Neural progenitor cell (in vitro differentiated cells): ENCODE measurements around the gene SSC4D. TPM values are rescaled to one million over a fixed set of nuclear protein-coding genes. Genes with fewer than 3 reads are reported as not detected.

Source experiments
- DNase-seq: peaks from one replicate; pipeline ENCODE4 v3.0.0-alpha.2; 2016; ENCODE audit warnings: low spot score
- H2AFZ ChIP-seq: fragments of 200-600 bp; sonication (generic); replicated peaks from 2 replicates; pipeline ENCODE4 v1.6.1; 2016; ENCODE audit warnings: antibody characterized with exemption
- H3F3A ChIP-seq: fragments of 200-600 bp; sonication (generic); 2 replicates; pipeline ENCODE4 v1.6.1; 2016; ENCODE audit warnings: antibody characterized with exemption, low read depth
- H3K27ac ChIP-seq: fragments of 200-600 bp; sonication (generic); 2 replicates; pipeline ENCODE4 v1.5.1; 2016; ENCODE audit warnings: mild to moderate bottlenecking
- H3K27me3 ChIP-seq: fragments of 200-600 bp; sonication (generic); 2 replicates; pipeline ENCODE4 v1.6.1; 2016; ENCODE audit warnings: mild to moderate bottlenecking, moderate library complexity
- H3K36me3 ChIP-seq: fragments of 200-600 bp; sonication (generic); 2 replicates; pipeline ENCODE4 v1.5.1; 2016
- H3K4me1 ChIP-seq: fragments of 200-600 bp; sonication (generic); 2 replicates; pipeline ENCODE4 v1.6.1; 2016; ENCODE audit warnings: mixed run types
- H3K4me2 ChIP-seq: fragments of 200-600 bp; sonication (generic); 2 replicates; pipeline ENCODE4 v1.6.1; 2016
- H3K4me3 ChIP-seq: fragments of 200-600 bp; sonication (generic); 2 replicates; pipeline ENCODE4 v1.5.1; 2016
- H3K79me2 ChIP-seq: fragments of 200-600 bp; sonication (generic); 2 replicates; pipeline ENCODE4 v1.6.1; 2016; ENCODE audit warnings: low read depth
- H3K9ac ChIP-seq: fragments of 200-600 bp; sonication (generic); 2 replicates; pipeline ENCODE4 v1.6.1; 2016
- H3K9me3 ChIP-seq: fragments of 200-600 bp; sonication (generic); 2 replicates; pipeline ENCODE4 v1.5.1; 2016; ENCODE audit warnings: low read depth
- H4K20me1 ChIP-seq: fragments of 200-600 bp; sonication (generic); 2 replicates; pipeline ENCODE4 v1.6.1; 2016; ENCODE audit warnings: low read depth
- H3K27ac Mint-ChIP-seq: 3 replicates; pipeline ENCODE4 v1.8.0; 2021; ENCODE audit warnings: mixed read lengths
- H3K27me3 Mint-ChIP-seq: 2 replicates; pipeline ENCODE4 v1.8.0; 2022; ENCODE audit warnings: low read depth, mild to moderate bottlenecking, inconsistent platforms, moderate library complexity, mixed read lengths; ENCODE audit not compliant: insufficient read depth
- H3K36me3 Mint-ChIP-seq: 3 replicates; pipeline ENCODE4 v1.8.0; 2021; ENCODE audit warnings: mixed read lengths
- H3K4me1 Mint-ChIP-seq: 3 replicates; pipeline ENCODE4 v1.8.0; 2021; ENCODE audit warnings: mixed read lengths
- H3K4me3 Mint-ChIP-seq: 3 replicates; pipeline ENCODE4 v1.8.0; 2021; ENCODE audit warnings: mild to moderate bottlenecking, moderate library complexity, mixed read lengths
- H3K9me3 Mint-ChIP-seq: 3 replicates; pipeline ENCODE4 v1.8.0; 2020; ENCODE audit warnings: mixed read lengths
- EZH2 ChIP-seq: fragments of 200-600 bp; sonication (generic); IDR thresholded peaks from 2 replicates; pipeline ENCODE4 v1.6.1; 2017; ENCODE audit warnings: antibody characterized with exemption, mild to moderate bottlenecking, moderate library complexity
- EZH2phosphoT487 ChIP-seq: fragments of 200-600 bp; sonication (generic); IDR thresholded peaks from 2 replicates; pipeline ENCODE4 v1.6.1; 2017; ENCODE audit warnings: antibody characterized with exemption
- total RNA-seq: library from RNA; depleted of rRNA; stranded (reverse); fragments of >200 nt; gene quantifications from 2 replicates; pipeline ENCODE4 v1.2.3, GENCODE V29; 2015; ENCODE audit warnings: low replicate concordance
- TF ChIP-seq, protein P1 (sequence below): fragments of 200-600 bp; sonication (generic); IDR thresholded peaks from 2 replicates; pipeline ENCODE4 v1.5.1; 2017; ENCODE audit warnings: antibody characterized with exemption, mild to moderate bottlenecking

Gene SSC4D
- total RNA-seq, 1 donor from 2014 or later, result 0.43 TPM

DNA sequence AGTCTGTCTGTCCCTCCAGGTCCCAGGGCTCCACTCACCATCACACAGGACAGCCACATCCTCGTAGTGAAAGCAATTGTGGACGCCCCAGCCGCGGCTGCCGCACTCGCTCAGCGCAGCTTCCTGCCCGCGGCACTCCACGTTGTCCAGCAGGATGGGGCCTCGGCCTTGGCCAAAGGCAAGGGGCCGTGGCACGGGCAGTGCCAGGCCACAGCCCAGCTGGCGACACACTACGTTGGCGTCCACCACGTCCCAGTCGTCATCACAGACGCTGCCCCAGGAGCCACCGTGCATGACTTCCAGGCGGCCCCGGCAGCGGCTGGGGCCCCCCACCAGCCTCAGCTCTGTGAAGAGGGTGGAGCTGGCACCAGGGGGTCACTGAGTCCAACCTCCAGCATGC lies 9.2 kb downstream of the SSC4D start:
- Mint-ChIP-seq H3K4me3 (no peak overlapping the region), H3K36me3 (no peaks in the 10 kb centered on the region), H3K27me3 (peaks cover 7% of the 10 kb centered on the region), H3K27ac (no peak overlapping the region), H3K4me1 (peaks cover 22% of the 10 kb centered on the region), H3K9me3 (no peaks in the 10 kb centered on the region)
- H3K9ac ChIP-seq, result no peak overlapping the region
- H3K4me3 ChIP-seq, result no peak overlapping the region
- H3K9me3 ChIP-seq, result no peaks in the 10 kb centered on the region
- no peaks in the 10 kb centered on the region for H3K36me3 ChIP-seq
- peaks cover 6% of the 10 kb centered on the region for H3K4me1 ChIP-seq
- no peak overlapping the region for H3K27ac ChIP-seq
- no peaks in the 10 kb centered on the region for H3K79me2 ChIP-seq
- TF ChIP-seq EZH2phosphoT487, result no peak
- TF ChIP-seq EZH2, result no peak
- H4K20me1 ChIP-seq, result no peaks in the 10 kb centered on the region
- no peak overlapping the region for H2AFZ ChIP-seq
- DNase-seq, result no peak
- peaks cover 13% of the 10 kb centered on the region for H3F3A ChIP-seq
- no peaks in the 10 kb centered on the region for H3K27me3 ChIP-seq
- H3K4me2 ChIP-seq, result no peak overlapping the region

- Histone ChIP-seq H3K4me2 (peak overlapping the region; percentile 13), H3K27me3 (no peaks in the 10 kb centered on the region), H3K4me1 (peaks cover 6% of the 10 kb centered on the region), H3K36me3 (no peaks in the 10 kb centered on the region), H3K9me3 (no peaks in the 10 kb centered on the region), H4K20me1 (no peaks in the 10 kb centered on the region), H3K27ac (no peak overlapping the region), H3K4me3 (no peak overlapping the region), H3K79me2 (no peaks in the 10 kb centered on the region), H2AFZ (peak overlapping the region; percentile 26), H3F3A (peaks cover 23% of the 10 kb centered on the region), H3K9ac (no peak overlapping the region)
- no peak for TF ChIP-seq EZH2phosphoT487
- TF ChIP-seq EZH2, result no peak
- TF ChIP-seq, protein P1, sequence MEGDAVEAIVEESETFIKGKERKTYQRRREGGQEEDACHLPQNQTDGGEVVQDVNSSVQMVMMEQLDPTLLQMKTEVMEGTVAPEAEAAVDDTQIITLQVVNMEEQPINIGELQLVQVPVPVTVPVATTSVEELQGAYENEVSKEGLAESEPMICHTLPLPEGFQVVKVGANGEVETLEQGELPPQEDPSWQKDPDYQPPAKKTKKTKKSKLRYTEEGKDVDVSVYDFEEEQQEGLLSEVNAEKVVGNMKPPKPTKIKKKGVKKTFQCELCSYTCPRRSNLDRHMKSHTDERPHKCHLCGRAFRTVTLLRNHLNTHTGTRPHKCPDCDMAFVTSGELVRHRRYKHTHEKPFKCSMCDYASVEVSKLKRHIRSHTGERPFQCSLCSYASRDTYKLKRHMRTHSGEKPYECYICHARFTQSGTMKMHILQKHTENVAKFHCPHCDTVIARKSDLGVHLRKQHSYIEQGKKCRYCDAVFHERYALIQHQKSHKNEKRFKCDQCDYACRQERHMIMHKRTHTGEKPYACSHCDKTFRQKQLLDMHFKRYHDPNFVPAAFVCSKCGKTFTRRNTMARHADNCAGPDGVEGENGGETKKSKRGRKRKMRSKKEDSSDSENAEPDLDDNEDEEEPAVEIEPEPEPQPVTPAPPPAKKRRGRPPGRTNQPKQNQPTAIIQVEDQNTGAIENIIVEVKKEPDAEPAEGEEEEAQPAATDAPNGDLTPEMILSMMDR, result no peak
- Mint-ChIP-seq H3K36me3 (no peaks in the 10 kb centered on the region), H3K4me3 (peak overlapping the region; percentile 31), H3K27ac (peak overlapping the region; percentile 50), H3K4me1 (peaks cover 31% of the 10 kb centered on the region), H3K9me3 (no peaks in the 10 kb centered on the region), H3K27me3 (peaks cover 9% of the 10 kb centered on the region)
- DNase-seq, result peak; percentile 51
Observed at GRCh38 chr7:76397409-76398183, 11.9 kb downstream of the SSC4D start.

DNA sequence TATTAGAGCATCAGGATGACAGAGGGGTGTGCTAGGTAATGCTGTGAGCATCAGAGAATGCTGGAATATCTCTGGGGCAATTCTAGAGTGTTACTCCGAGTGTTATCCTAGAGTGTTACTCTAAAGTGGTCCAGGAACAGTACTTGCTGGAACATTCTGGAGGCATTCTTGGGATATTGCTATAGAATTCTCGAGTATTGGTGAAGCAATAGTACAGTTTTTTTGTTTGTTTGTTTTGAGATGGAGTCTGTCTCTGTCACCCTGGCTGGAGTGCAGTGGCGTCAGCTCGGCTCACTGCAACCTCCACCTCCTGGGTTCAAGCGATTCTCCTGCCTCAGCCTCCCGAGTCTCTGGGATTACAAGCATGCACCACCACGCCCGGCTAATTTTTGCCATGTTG lies 12.6 kb downstream of the SSC4D start:
- Mint-ChIP-seq H3K9me3 (no peaks in the 10 kb centered on the region), H3K27me3 (peaks cover 10% of the 10 kb centered on the region), H3K27ac (no peak overlapping the region), H3K4me3 (no peak overlapping the region), H3K36me3 (no peaks in the 10 kb centered on the region), H3K4me1 (peaks cover 33% of the 10 kb centered on the region)
- Histone ChIP-seq H3K4me2 (no peak overlapping the region), H3F3A (peaks cover 25% of the 10 kb centered on the region), H3K36me3 (no peaks in the 10 kb centered on the region), H3K79me2 (no peaks in the 10 kb centered on the region), H3K9ac (no peak overlapping the region), H3K9me3 (no peaks in the 10 kb centered on the region), H2AFZ (no peak overlapping the region), H3K4me3 (no peak overlapping the region), H4K20me1 (no peaks in the 10 kb centered on the region), H3K27ac (no peak overlapping the region), H3K4me1 (peaks cover 6% of the 10 kb centered on the region), H3K27me3 (no peaks in the 10 kb centered on the region)
- no peak for DNase-seq
- TF ChIP-seq, protein P1, result no peak
- TF ChIP-seq EZH2phosphoT487 (no peak), EZH2 (no peak)
